Activated CD8-positive, alpha-beta memory T cell treated with anti-CD3 and anti-CD28 coated beads, Interleukin-2, amount 10 ng/mL, durations not matched to agents 7 days and 5 days (primary cell): ENCODE results near the gene KLHL29. TPM values are rescaled to one million over a fixed set of nuclear protein-coding genes. Genes with fewer than 3 reads are reported as not detected.

Experiments
- ATAC-seq: fragments of 150-1000 bp; cut with Tn5 transposase; one replicate; pipeline ENCODE4 v1.10.0; 2021; ENCODE audit warnings: moderate library complexity
- CTCF ChIA-PET: fragments of 350-600 bp; sonication (Branson Sonifier 250); formaldehyde crosslinking; loops from one replicate; lab custom pipeline; 2021; ENCODE audit warnings: antibody characterized with exemption; lab: Charles Lee
- DNase-seq: peaks from one replicate; pipeline ENCODE4 v3.0.0-alpha.2; 2020
- H3K27ac Mint-ChIP-seq: one replicate; pipeline ENCODE4 v1.8.0; 2021; ENCODE audit warnings: mild to moderate bottlenecking, mixed read lengths
- H3K27me3 Mint-ChIP-seq: one replicate; pipeline ENCODE4 v1.8.0; 2021; ENCODE audit warnings: mixed read lengths
- H3K36me3 Mint-ChIP-seq: one replicate; pipeline ENCODE4 v1.8.0; 2021; ENCODE audit warnings: mild to moderate bottlenecking, mixed read lengths
- H3K4me1 Mint-ChIP-seq: one replicate; pipeline ENCODE4 v1.8.0; 2021; ENCODE audit warnings: mixed read lengths
- H3K4me3 Mint-ChIP-seq: one replicate; pipeline ENCODE4 v1.8.0; 2021; ENCODE audit warnings: mild to moderate bottlenecking, moderate library complexity, mixed read lengths
- H3K9me3 Mint-ChIP-seq: one replicate; pipeline ENCODE4 v1.8.0; 2022; ENCODE audit warnings: low read depth, mixed read lengths
- total RNA-seq, 2 experiments: library from RNA; stranded (reverse); gene quantifications; one replicate each; pipeline ENCODE4 v1.2.3, GENCODE V29; 2021

KLHL29 gene
- total RNA-seq, 2 experiments from 2014 or later, result 0.09 to 0.12 TPM

- H3K4me3 Mint-ChIP-seq, result no peak overlapping the region
Measured at GRCh38 chr2:23545811-23546210, 160.8 kb downstream of the KLHL29 start.

DNA sequence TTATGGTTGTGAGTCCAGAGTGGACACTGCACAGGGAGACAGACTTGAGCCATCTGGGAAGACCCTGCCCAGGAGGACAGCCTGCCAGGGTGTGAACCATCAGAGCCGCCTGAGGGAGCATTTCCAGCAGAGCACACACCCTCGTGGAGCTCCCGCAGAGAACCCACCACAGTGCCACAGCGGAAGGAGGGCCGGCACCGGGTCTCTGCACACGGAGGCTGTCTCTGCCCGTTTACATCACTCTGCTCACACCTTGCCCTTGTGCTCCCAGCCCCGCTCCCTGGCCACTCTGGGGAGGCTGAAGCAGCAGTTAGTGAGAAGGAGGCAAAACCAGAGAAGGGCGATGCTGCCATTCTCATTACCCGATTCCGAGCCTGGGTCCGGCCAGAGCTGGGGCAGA, 161.9 kb downstream of the KLHL29 start:
- DNase-seq (no peak), ATAC-seq (no peak)
- H3K4me1 Mint-ChIP-seq, result peaks cover 8% of the 10 kb centered on the region
- no peaks in the 10 kb centered on the region for H3K27me3 Mint-ChIP-seq
- H3K4me3 Mint-ChIP-seq, result no peak overlapping the region
- no peaks in the 10 kb centered on the region for H3K9me3 Mint-ChIP-seq
- no peaks in the 10 kb centered on the region for H3K36me3 Mint-ChIP-seq
- CTCF ChIA-PET, result interaction anchor here (1.0 kb wide), 1 partner anchor 14 kb away, joined by 3 read pairs; no protein-coding TSS in a partner anchor
- H3K27ac Mint-ChIP-seq, result no peak overlapping the region

More at GRCh38 chr2:23545811-23546210, 160.8 kb downstream of the KLHL29 start:
- Mint-ChIP-seq H3K27me3 (no peaks in the 10 kb centered on the region), H3K27ac (no peak overlapping the region), H3K36me3 (no peaks in the 10 kb centered on the region), H3K4me1 (peaks cover 3% of the 10 kb centered on the region), H3K9me3 (no peaks in the 10 kb centered on the region)
- CTCF ChIA-PET, result no interaction called here
- peak; percentile 12 for ATAC-seq
- DNase-seq, result no peak

DNA sequence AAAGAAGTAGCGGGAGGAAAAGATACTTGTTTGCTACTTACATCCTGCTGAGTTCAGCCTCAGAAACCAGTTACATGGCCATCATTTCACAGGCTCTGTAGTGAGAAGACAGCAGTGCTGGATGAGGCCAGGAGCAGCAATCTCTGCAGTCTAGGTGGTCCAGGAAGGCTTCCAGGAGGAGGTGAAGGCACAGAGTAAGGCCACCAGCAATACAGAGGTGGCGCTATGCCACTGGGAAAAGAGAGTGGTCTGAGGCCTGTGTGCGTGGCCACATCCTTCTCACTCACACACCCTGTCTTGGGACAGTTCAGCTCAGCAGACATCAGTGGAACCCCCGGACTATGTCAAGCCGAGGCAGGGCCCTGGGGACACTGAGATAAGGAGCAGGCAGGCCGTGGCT, 162.7 kb downstream of the KLHL29 start:
- H3K4me3 Mint-ChIP-seq, result no peak overlapping the region
- ATAC-seq, result no peak
- CTCF ChIA-PET, result no interaction called here
- H3K4me1 Mint-ChIP-seq, result peaks cover 12% of the 10 kb centered on the region
- DNase-seq, result no peak
- H3K9me3 Mint-ChIP-seq, result no peaks in the 10 kb centered on the region
- H3K27ac Mint-ChIP-seq, result no peak overlapping the region
- no peaks in the 10 kb centered on the region for H3K27me3 Mint-ChIP-seq
- no peaks in the 10 kb centered on the region for H3K36me3 Mint-ChIP-seq

DNA sequence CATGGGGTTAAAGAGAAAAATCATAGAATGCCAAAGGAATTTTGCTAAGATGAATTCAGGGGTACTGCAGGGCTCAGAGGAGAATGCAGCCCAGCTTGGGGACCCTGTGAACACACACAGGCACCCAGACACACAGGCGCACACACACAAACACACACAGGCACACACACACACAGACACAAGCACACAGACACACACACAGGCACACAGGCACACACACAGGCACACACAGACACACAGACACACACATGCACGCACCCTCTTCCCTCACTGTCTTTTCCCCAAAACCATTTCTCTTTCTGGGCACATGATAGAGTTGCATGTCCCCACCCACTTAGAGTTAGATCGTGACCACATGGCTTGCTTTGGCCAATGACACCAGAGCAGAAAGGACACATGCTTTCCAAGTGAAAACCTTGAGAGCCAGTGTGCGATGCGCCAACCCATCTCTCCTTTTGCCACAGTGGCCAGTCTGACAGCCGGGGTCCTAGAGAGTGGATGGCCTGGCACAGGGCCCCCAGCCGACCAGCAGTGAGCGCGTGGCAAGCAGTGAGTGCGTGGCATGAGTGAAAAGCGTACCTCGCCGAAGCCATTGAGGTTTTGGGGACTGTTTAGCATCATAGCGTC, 163.3 kb downstream of the KLHL29 start:
- no peaks in the 10 kb centered on the region for H3K27me3 Mint-ChIP-seq
- CTCF ChIA-PET, result no interaction called here
- peaks cover 12% of the 10 kb centered on the region for H3K4me1 Mint-ChIP-seq
- H3K9me3 Mint-ChIP-seq, result no peaks in the 10 kb centered on the region
- H3K27ac Mint-ChIP-seq, result no peak overlapping the region
- no peak for ATAC-seq
- no peaks in the 10 kb centered on the region for H3K36me3 Mint-ChIP-seq
- no peak for DNase-seq
- H3K4me3 Mint-ChIP-seq, result no peak overlapping the region

DNA sequence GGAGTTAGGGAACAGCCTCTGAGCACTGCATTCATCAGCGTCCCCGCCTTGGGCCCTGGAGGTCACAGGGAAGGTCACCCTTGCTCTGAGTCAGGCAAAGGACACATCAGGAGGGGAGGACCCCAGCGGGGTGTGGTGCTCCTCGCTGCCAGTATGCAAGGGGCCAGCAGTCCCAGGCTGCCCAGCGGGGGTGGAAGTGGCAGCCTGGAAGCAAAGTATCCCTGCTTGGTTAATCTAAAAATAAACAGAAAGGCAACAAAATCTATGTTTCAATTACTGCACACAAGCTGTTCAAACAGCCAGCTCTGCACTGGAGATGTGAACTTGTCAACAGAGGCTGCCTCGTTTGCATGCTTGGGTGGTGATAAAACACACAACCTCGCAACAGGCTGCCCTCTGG, 164.1 kb downstream of the KLHL29 start:
- H3K4me1 Mint-ChIP-seq, result peaks cover 12% of the 10 kb centered on the region
- DNase-seq (no peak), ATAC-seq (no peak)
- no peak overlapping the region for H3K4me3 Mint-ChIP-seq
- H3K27ac Mint-ChIP-seq, result no peak overlapping the region
- H3K27me3 Mint-ChIP-seq, result no peaks in the 10 kb centered on the region
- no peaks in the 10 kb centered on the region for H3K9me3 Mint-ChIP-seq
- no peaks in the 10 kb centered on the region for H3K36me3 Mint-ChIP-seq
- CTCF ChIA-PET, result no interaction called here

- ATAC-seq, result no peak
Measured at GRCh38 chr2:23549821-23550530, 165.0 kb downstream of the KLHL29 start.

DNA sequence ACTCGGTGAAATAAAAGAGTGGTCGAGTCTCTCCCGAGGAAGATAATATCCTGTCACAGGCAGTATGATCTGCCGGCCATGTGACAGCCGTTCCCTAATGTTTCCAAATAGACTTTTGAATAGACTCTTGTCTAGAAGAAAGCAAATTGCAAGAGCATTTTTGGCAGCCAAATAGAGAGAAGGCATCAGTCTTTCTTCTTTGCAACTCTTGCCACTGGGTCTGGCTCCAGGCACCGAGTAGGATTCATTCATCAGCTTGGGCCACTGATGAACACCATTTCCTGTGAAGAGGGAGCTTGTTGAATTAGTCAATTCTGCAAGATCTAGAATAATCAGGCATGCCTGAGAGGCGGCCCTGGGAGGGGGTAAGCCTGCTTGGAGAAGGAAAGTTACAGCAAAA, 165.6 kb downstream of the KLHL29 start:
- CTCF ChIA-PET, result no interaction called here
- no peaks in the 10 kb centered on the region for H3K36me3 Mint-ChIP-seq
- H3K27ac Mint-ChIP-seq, result no peak overlapping the region

More at GRCh38 chr2:23549821-23550530, 165.0 kb downstream of the KLHL29 start:
- DNase-seq, result no peak
- no peaks in the 10 kb centered on the region for H3K27me3 Mint-ChIP-seq
- H3K9me3 Mint-ChIP-seq, result no peaks in the 10 kb centered on the region
- no peaks in the 10 kb centered on the region for H3K36me3 Mint-ChIP-seq
- no peak overlapping the region for H3K4me3 Mint-ChIP-seq
- peaks cover 12% of the 10 kb centered on the region for H3K4me1 Mint-ChIP-seq
- CTCF ChIA-PET, result no interaction called here
- no peak overlapping the region for H3K27ac Mint-ChIP-seq

GRCh38 chr2:23551875-23552274, 166.9 kb downstream of the KLHL29 start:
- H3K27ac Mint-ChIP-seq, result no peak overlapping the region
- H3K9me3 Mint-ChIP-seq, result no peaks in the 10 kb centered on the region
- CTCF ChIA-PET, result no interaction called here
- ATAC-seq (no peak), DNase-seq (no peak)
- peaks cover 12% of the 10 kb centered on the region for H3K4me1 Mint-ChIP-seq
- H3K36me3 Mint-ChIP-seq, result no peaks in the 10 kb centered on the region
- no peaks in the 10 kb centered on the region for H3K27me3 Mint-ChIP-seq
- H3K4me3 Mint-ChIP-seq, result no peak overlapping the region

More for the DNA sequence above, 165.6 kb downstream of the KLHL29 start:
- Mint-ChIP-seq H3K27me3 (no peaks in the 10 kb centered on the region), H3K9me3 (no peaks in the 10 kb centered on the region), H3K4me1 (peaks cover 12% of the 10 kb centered on the region), H3K4me3 (no peak overlapping the region)
- no peak for DNase-seq
- ATAC-seq, result no peak

GRCh38 chr2:23553561-23553960, 168.6 kb downstream of the KLHL29 start:
- no peaks in the 10 kb centered on the region for H3K36me3 Mint-ChIP-seq
- H3K4me3 Mint-ChIP-seq, result no peak overlapping the region
- H3K9me3 Mint-ChIP-seq, result no peaks in the 10 kb centered on the region
- CTCF ChIA-PET, result no interaction called here
- ATAC-seq (no peak), DNase-seq (no peak)
- H3K27me3 Mint-ChIP-seq, result no peaks in the 10 kb centered on the region
- peaks cover 12% of the 10 kb centered on the region for H3K4me1 Mint-ChIP-seq
- no peak overlapping the region for H3K27ac Mint-ChIP-seq

- DNase-seq, result no peak
Measured at GRCh38 chr2:23554054-23554697, 169.2 kb downstream of the KLHL29 start.

DNA sequence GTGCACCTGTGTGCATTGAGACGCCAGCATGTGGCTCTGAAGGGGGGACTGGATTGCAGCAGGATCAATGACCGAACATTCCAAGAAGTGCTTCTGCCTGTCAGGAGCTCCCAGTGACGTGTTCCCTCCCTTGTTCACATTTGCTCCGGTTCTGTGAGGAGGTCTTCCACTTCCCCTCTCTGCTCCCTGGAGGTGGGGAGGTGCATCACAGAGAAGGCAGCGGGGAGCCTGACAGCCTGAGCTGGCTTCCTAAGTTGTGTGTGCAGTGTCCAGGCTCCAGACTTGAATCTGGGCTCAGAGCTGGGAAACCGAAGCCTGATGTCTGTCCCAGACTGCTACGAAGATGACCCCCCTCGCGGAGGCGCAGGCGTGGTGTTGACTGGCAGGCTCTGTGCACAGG, 171.0 kb downstream of the KLHL29 start:
- CTCF ChIA-PET, result no interaction called here
- DNase-seq (no peak), ATAC-seq (no peak)
- no peaks in the 10 kb centered on the region for H3K9me3 Mint-ChIP-seq
- no peak overlapping the region for H3K4me3 Mint-ChIP-seq
- H3K4me1 Mint-ChIP-seq, result peaks cover 9% of the 10 kb centered on the region
- peaks cover 2% of the 10 kb centered on the region for H3K27me3 Mint-ChIP-seq
- no peaks in the 10 kb centered on the region for H3K36me3 Mint-ChIP-seq
- H3K27ac Mint-ChIP-seq, result no peak overlapping the region

More at GRCh38 chr2:23554054-23554697, 169.2 kb downstream of the KLHL29 start:
- Mint-ChIP-seq H3K36me3 (no peaks in the 10 kb centered on the region), H3K9me3 (no peaks in the 10 kb centered on the region), H3K27me3 (no peaks in the 10 kb centered on the region), H3K4me3 (no peak overlapping the region), H3K27ac (no peak overlapping the region), H3K4me1 (peaks cover 12% of the 10 kb centered on the region)
- no peak for ATAC-seq
- CTCF ChIA-PET, result no interaction called here

DNA sequence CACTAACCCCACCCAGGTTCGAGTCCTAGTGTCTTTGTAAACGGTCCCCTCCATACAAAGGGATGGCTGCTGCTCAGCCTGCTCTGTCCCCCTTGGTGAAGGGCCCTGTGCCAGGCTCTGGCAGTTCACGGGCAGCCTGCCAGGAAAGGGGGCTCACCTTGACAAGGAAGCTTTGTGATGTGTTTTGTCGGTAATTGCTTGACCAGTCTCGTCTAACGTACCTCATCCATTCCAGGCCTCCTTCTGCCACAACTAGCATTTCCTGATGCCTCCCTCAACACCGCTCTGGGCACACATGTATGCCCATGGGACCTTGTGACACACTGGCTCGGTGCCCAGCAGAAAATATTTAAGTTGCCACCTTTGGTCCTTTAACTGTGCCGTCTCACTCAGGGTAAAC, 171.9 kb downstream of the KLHL29 start:
- Mint-ChIP-seq H3K4me1 (peaks cover 4% of the 10 kb centered on the region), H3K36me3 (no peaks in the 10 kb centered on the region), H3K27me3 (peaks cover 2% of the 10 kb centered on the region), H3K27ac (no peak overlapping the region), H3K9me3 (no peaks in the 10 kb centered on the region), H3K4me3 (no peak overlapping the region)
- ATAC-seq (no peak), DNase-seq (no peak)
- CTCF ChIA-PET, result no interaction called here

DNA sequence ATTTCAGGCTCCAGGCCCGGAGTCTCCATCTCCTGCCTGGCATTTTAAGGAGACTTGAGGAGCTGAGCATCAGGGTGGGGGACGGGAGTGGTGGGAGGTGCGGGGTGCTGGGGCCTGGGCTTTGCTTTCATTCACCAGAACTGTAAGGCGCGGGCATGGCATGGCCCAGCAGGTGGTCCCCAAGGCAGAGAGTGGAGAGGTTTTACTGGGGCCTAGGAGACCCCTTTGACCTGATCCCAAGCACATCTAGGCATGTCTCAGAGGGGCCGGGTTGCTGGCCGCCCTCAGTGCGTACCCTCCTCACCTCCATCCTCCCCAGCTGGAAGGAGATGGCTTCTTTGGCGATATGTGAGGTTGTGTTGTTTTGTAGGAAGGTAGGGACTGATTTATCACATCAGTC, 172.5 kb downstream of the KLHL29 start:
- no peaks in the 10 kb centered on the region for H3K4me1 Mint-ChIP-seq
- H3K9me3 Mint-ChIP-seq, result no peaks in the 10 kb centered on the region
- H3K27ac Mint-ChIP-seq, result no peak overlapping the region
- DNase-seq, result no peak
- CTCF ChIA-PET, result no interaction called here
- H3K36me3 Mint-ChIP-seq, result no peaks in the 10 kb centered on the region
- no peak overlapping the region for H3K4me3 Mint-ChIP-seq
- no peak for ATAC-seq
- peaks cover 2% of the 10 kb centered on the region for H3K27me3 Mint-ChIP-seq
